ENCODE measurements around the gene TMEM127. TPM values are rescaled to one million over a fixed set of nuclear protein-coding genes. Genes with fewer than 3 reads are reported as not detected.

Gene TMEM127
- total and polyA plus RNA-seq, 11 donors: 18.6 to 134 (median 103) TPM

- Histone ChIP-seq H3K4me1 (peaks cover 2 to 88% (median 67%) of the 10 kb centered on the region in 12 donors), H3K27ac (peak overlapping the region in 11 of 12 donors; percentile 59 to 96 (median 71)), H3K27me3 (no peaks in the 10 kb centered on the region), H3K36me3 (peaks cover 0 to 55% (median 51%) of the 10 kb centered on the region in 9 donors), H3K9me3 (no peaks in the 10 kb centered on the region), H3K4me3 (peak overlapping the region in 1 of 12 donors; percentile 18)
- intact Hi-C loops (cut with DNase I): loop anchor here in 4 of 10 donors (5.0 kb wide), 2 partner anchors 40 to 45 kb away; partner anchors contain the start of gene STARD7 (in 3 of the 4)
- peak in 4 of 5 donors; percentile 55 to 82 (median 68) for DNase-seq
- WGBS, 4 donors: 53 to 68% (median 63%) methylated on average over 6 of the region's 6 CpGs
- TF ChIP-seq CTCF (IDR thresholded peaks at IDR 0.05) (no peak), POLR2A (IDR thresholded peaks at IDR 0.05) (peak in 1 of 2 donors; percentile 13)
- peak; percentile 71 to 77 (median 74) for ATAC-seq
Observed at GRCh38 chr2:96251721-96252292, 14.0 kb downstream of the TMEM127 start.

- no peaks in the 10 kb centered on the region for H3K9me3 ChIP-seq
- intact Hi-C loops (cut with DNase I): loop anchor here in 4 of 10 donors (5.0 kb wide), 2 partner anchors 38 to 43 kb away; partner anchors contain the start of gene STARD7 (in 3 of the 4)
- 71 to 81% (median 78%) methylated on average over 6 of the region's 6 CpGs for WGBS, 4 donors
- no peak for DNase-seq
- TF ChIP-seq POLR2A (IDR thresholded peaks at IDR 0.05) (no peak), CTCF (IDR thresholded peaks at IDR 0.05) (no peak)
- H3K36me3 ChIP-seq: peaks cover 0 to 43% (median 37%) of the 10 kb centered on the region in 9 donors
- ATAC-seq: no peak
- no peak overlapping the region for H3K4me3 ChIP-seq
- H3K4me1 ChIP-seq: peaks cover 2 to 91% (median 58%) of the 10 kb centered on the region in 12 donors
- H3K27me3 ChIP-seq: no peaks in the 10 kb centered on the region
- peak overlapping the region in 10 of 12 donors; percentile 61 to 96 (median 75) for H3K27ac ChIP-seq
Observed at GRCh38 chr2:96250188-96250587, 15.6 kb downstream of the TMEM127 start.

- DNase-seq (no peak), ATAC-seq (no peak)
- H3K27ac ChIP-seq: peak overlapping the region in 7 of 12 donors; percentile 1 to 96 (median 79)
- no peaks in the 10 kb centered on the region for H3K9me3 ChIP-seq
- H3K4me3 ChIP-seq: no peak overlapping the region
- TF ChIP-seq POLR2A (IDR thresholded peaks at IDR 0.05): no peak
- no peak for TF ChIP-seq CTCF (IDR thresholded peaks at IDR 0.05)
- H3K4me1 ChIP-seq: peaks cover 0 to 90% (median 53%) of the 10 kb centered on the region in 12 donors
- H3K36me3 ChIP-seq: peaks cover 0 to 38% (median 32%) of the 10 kb centered on the region in 9 donors
- no peaks in the 10 kb centered on the region for H3K27me3 ChIP-seq
- intact Hi-C loops (cut with DNase I): loop anchor here in 5 of 10 donors (5.0 kb wide), 2 partner anchors 37 to 42 kb away; partner anchors contain the start of gene STARD7 (in 3 of the 5)
- WGBS, 4 donors: 83 to 86% (median 85%) methylated on average over 9 of the region's 9 CpGs
Observed at GRCh38 chr2:96249654-96250053, 16.1 kb downstream of the TMEM127 start.

- TF ChIP-seq POLR2A (IDR thresholded peaks at IDR 0.05) (no peak), CTCF (IDR thresholded peaks at IDR 0.05) (no peak)
- peaks cover 0 to 28% (median 22%) of the 10 kb centered on the region in 9 donors for H3K36me3 ChIP-seq
- no peak for DNase-seq
- WGBS, 4 donors: 92 to 98% (median 96%) methylated on average over 4 of the region's 4 CpGs
- peak overlapping the region in 1 of 12 donors; percentile 13 for H3K27ac ChIP-seq
- H3K4me1 ChIP-seq: peaks cover 0 to 80% (median 43%) of the 10 kb centered on the region in 12 donors
- no peak for ATAC-seq
- no peak overlapping the region for H3K4me3 ChIP-seq
- H3K27me3 ChIP-seq: no peaks in the 10 kb centered on the region
- no peaks in the 10 kb centered on the region for H3K9me3 ChIP-seq
- intact Hi-C loops (cut with DNase I): loop anchor here in 1 of 10 donors (5.0 kb wide), 1 partner anchor 36 kb away; no protein-coding TSS in a partner anchor
Observed at GRCh38 chr2:96248624-96249023, 17.2 kb downstream of the TMEM127 start.

Measured in heart left ventricle (tissue), 16 donors.